Esophagus (tissue), 2 donors: Measurements from ENCODE around the gene SUN1. TPM values are rescaled to one million over a fixed set of nuclear protein-coding genes. Genes with fewer than 3 reads are reported as not detected.

Source experiments
- H3K27ac ChIP-seq, 2 donors: one replicate each; pipeline ENCODE4 v1.5.1; 2013; ENCODE audit warnings: low read depth in 2 of 2, mild to moderate bottlenecking in 2 of 2, inconsistent platforms in 1 of 2, low read length in 1 of 2, moderate library complexity in 1 of 2
- H3K27me3 ChIP-seq, 2 donors: one replicate each; pipeline ENCODE4 v1.6.1; 2013; ENCODE audit warnings: low read length in 2 of 2, control low read depth in 1 of 2, mild to moderate bottlenecking in 1 of 2; ENCODE audit not compliant: insufficient read depth in 2 of 2, control insufficient read depth in 1 of 2
- H3K36me3 ChIP-seq, 2 donors: one replicate each; pipeline ENCODE4 v1.6.1; 2013; ENCODE audit warnings: low read length in 1 of 2; ENCODE audit not compliant: control insufficient read depth in 2 of 2, insufficient read depth in 2 of 2
- H3K4me1 ChIP-seq, 2 donors: one replicate each; pipeline ENCODE4 v1.6.1; 2013; ENCODE audit warnings: low read length in 1 of 2; ENCODE audit not compliant: control insufficient read depth in 2 of 2, insufficient read depth in 2 of 2
- H3K4me3 ChIP-seq, 2 donors: one replicate each; pipeline ENCODE4 v1.5.1; 2013; ENCODE audit warnings: low read length in 2 of 2, mild to moderate bottlenecking in 2 of 2, low read depth in 1 of 2, moderate library complexity in 1 of 2
- H3K9me3 ChIP-seq, 2 donors: one replicate each; pipeline ENCODE4 v1.6.1; 2013; ENCODE audit warnings: mild to moderate bottlenecking in 2 of 2, low read depth in 1 of 2, low read length in 1 of 2, moderate library complexity in 1 of 2; ENCODE audit not compliant: control insufficient read depth in 2 of 2, insufficient read depth in 1 of 2
- WGBS, 2 donors: extraction: QIAGEN DNeasy Blood & Tissue Kit; methylation state at CpG; one replicate each; pipeline ENCODE4 v1.1.7; 2013; 5-methylcytosine and 5-hydroxymethylcytosine counted together
- polyA plus RNA-seq, 2 donors: library from polyadenylated mRNA; stranded (reverse); fragments of 200-250 nt; gene quantifications; one replicate each; pipeline ENCODE4 v1.2.3, GENCODE V29; 2013
- donor health status: healthy with polysubstance abuse.
- donor health status: Bipolar disorder and iron deficiency.

Gene SUN1
- polyA plus RNA-seq, 2 donors: 54.7 to 91.6 TPM

- 91 to 92% methylated on average over 40 of the region's 40 CpGs for WGBS, 2 donors
- Histone ChIP-seq H3K27me3 (no peaks in the 10 kb centered on the region), H3K4me3 (no peak overlapping the region), H3K9me3 (no peaks in the 10 kb centered on the region), H3K4me1 (peaks cover 9 to 23% of the 10 kb centered on the region in 2 donors), H3K36me3 (peaks cover 6 to 43% of the 10 kb centered on the region in 2 donors), H3K27ac (no peak overlapping the region)
Measured at GRCh38 chr7:886626-887487, 54.6 kb downstream of the SUN1 start.

GRCh38 chr7:887488-887820 is 55.2 kb downstream of the SUN1 start:
- WGBS, 2 donors: 93 to 94% methylated on average over 18 of the region's 18 CpGs
- H3K4me1 ChIP-seq: peaks cover 9 to 24% of the 10 kb centered on the region in 2 donors
- peaks cover 0 to 3% of the 10 kb centered on the region in 2 donors for H3K9me3 ChIP-seq
- peaks cover 6 to 49% of the 10 kb centered on the region in 2 donors for H3K36me3 ChIP-seq
- no peak overlapping the region for H3K27ac ChIP-seq
- no peak overlapping the region for H3K4me3 ChIP-seq
- H3K27me3 ChIP-seq: no peaks in the 10 kb centered on the region

GRCh38 chr7:888081-889024 is 56.1 kb downstream of the SUN1 start:
- H3K36me3 ChIP-seq: peaks cover 6 to 58% of the 10 kb centered on the region in 2 donors
- H3K4me1 ChIP-seq: peaks cover 6 to 27% of the 10 kb centered on the region in 2 donors
- peaks cover 0 to 6% of the 10 kb centered on the region in 2 donors for H3K9me3 ChIP-seq
- no peak overlapping the region for H3K27ac ChIP-seq
- no peaks in the 10 kb centered on the region for H3K27me3 ChIP-seq
- 86% methylated on average over 41 to 43 of the region's 43 CpGs for WGBS, 2 donors
- no peak overlapping the region for H3K4me3 ChIP-seq

- Histone ChIP-seq H3K27ac (no peak overlapping the region), H3K4me1 (peaks cover 0 to 24% of the 10 kb centered on the region in 2 donors), H3K9me3 (peaks cover 0 to 7% of the 10 kb centered on the region in 2 donors), H3K27me3 (no peaks in the 10 kb centered on the region), H3K36me3 (peaks cover 10 to 64% of the 10 kb centered on the region in 2 donors), H3K4me3 (no peak overlapping the region)
- 90 to 94% methylated on average over 15 of the region's 15 CpGs for WGBS, 2 donors
Measured at GRCh38 chr7:889025-889390, 56.7 kb downstream of the SUN1 start.

- Histone ChIP-seq H3K27me3 (no peaks in the 10 kb centered on the region), H3K4me1 (peaks cover 0 to 21% of the 10 kb centered on the region in 2 donors), H3K36me3 (peaks cover 10 to 68% of the 10 kb centered on the region in 2 donors), H3K4me3 (no peak overlapping the region), H3K9me3 (peaks cover 0 to 7% of the 10 kb centered on the region in 2 donors), H3K27ac (no peak overlapping the region)
- WGBS, 2 donors: 97 to 98% methylated on average over 14 of the region's 18 CpGs
Measured at GRCh38 chr7:889391-889790, 57.1 kb downstream of the SUN1 start.

- Histone ChIP-seq H3K4me1 (peaks cover 0 to 10% of the 10 kb centered on the region in 2 donors), H3K4me3 (no peak overlapping the region), H3K9me3 (peaks cover 0 to 11% of the 10 kb centered on the region in 2 donors), H3K36me3 (peaks cover 10 to 81% of the 10 kb centered on the region in 2 donors), H3K27ac (no peak overlapping the region), H3K27me3 (no peaks in the 10 kb centered on the region)
- WGBS, 2 donors: 93 to 95% methylated on average over 15 of the region's 15 CpGs
Measured at GRCh38 chr7:890868-891267, 58.6 kb downstream of the SUN1 start.

- 96% methylated on average over 29 of the region's 29 CpGs for WGBS, 2 donors
- Histone ChIP-seq H3K36me3 (peaks cover 10 to 79% of the 10 kb centered on the region in 2 donors), H3K4me1 (peaks cover 0 to 9% of the 10 kb centered on the region in 2 donors), H3K4me3 (no peak overlapping the region), H3K27ac (no peak overlapping the region), H3K9me3 (peaks cover 0 to 11% of the 10 kb centered on the region in 2 donors), H3K27me3 (no peaks in the 10 kb centered on the region)
Measured at GRCh38 chr7:891291-891690, 59.0 kb downstream of the SUN1 start.

GRCh38 chr7:891805-892204 is 59.5 kb downstream of the SUN1 start:
- Histone ChIP-seq H3K9me3 (peaks cover 0 to 11% of the 10 kb centered on the region in 2 donors), H3K4me1 (peaks cover 0 to 9% of the 10 kb centered on the region in 2 donors), H3K4me3 (no peak overlapping the region), H3K36me3 (peaks cover 10 to 79% of the 10 kb centered on the region in 2 donors), H3K27me3 (no peaks in the 10 kb centered on the region), H3K27ac (no peak overlapping the region)
- 96 to 97% methylated on average over 19 to 20 of the region's 20 CpGs for WGBS, 2 donors
